ENCODE measurements around the gene GAL3ST1.
A peak's percentile ranks its signal among the peaks of the same experiment; 100 is the strongest.
"Not testable (repeated sequence)": the region's sequence is repeated elsewhere in the genome, so short reads cannot be mapped to it uniquely, and the experiment has no call there.

The GAL3ST1 gene

GRCh38 chr22:30596199-30596598, 21.7 kb upstream of the GAL3ST1 start:
- no peak for DNase-seq (ENCODE audit: low spot score)

DNA sequence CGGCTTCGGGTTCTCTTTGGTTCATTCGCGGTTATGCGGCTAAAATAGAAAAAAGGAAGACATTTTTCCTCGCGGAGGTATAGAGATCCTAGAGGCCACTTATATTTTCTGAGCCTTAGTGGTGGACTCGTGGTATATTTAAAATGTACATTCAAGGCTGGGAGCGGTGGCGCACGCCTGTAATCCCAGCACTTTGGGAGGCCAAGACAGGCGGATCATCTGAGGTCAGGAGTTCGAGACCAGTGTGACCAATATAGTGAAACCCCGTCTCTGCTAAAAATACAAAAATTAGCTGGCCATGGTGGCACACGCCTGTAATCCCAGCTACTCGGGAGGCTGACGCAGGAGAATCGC, 17.9 kb upstream of the GAL3ST1 start:
- not testable (repeated sequence) for DNase-seq (ENCODE audit: low spot score)

- peak; percentile 98 for DNase-seq (ENCODE audit: low spot score)
Observed at GRCh38 chr22:30591588-30592359, 17.3 kb upstream of the GAL3ST1 start, which contains the start of gene PES1. TSS of gene PES1 (minus strand) at chr22:30591910. CDS start at chr22:30591833, 77 bp downstream.

- DNase-seq (ENCODE audit: low spot score), result no peak
Observed at GRCh38 chr22:30591191-30591587, 16.7 kb upstream of the GAL3ST1 start.

DNA sequence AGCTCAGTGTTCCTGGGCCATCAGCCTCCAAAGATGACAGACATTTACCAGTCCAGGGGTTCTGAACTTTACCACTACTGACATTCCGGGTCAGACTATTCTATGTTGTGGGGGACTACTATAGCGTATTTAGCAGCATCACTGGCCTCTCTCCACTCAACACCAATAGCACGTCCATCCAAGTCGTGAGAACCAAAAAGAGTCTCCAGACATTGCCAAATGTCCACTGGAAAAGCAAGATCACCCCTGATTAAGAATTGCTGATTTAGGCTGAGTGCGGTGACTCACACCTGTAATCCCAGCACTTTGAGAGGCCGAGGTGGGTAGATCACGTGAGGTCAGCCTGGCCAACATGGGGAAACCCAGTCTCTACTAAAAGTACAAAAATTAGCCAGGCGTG, 11.9 kb upstream of the GAL3ST1 start:
- DNase-seq (ENCODE audit: low spot score), result no peak

DNA sequence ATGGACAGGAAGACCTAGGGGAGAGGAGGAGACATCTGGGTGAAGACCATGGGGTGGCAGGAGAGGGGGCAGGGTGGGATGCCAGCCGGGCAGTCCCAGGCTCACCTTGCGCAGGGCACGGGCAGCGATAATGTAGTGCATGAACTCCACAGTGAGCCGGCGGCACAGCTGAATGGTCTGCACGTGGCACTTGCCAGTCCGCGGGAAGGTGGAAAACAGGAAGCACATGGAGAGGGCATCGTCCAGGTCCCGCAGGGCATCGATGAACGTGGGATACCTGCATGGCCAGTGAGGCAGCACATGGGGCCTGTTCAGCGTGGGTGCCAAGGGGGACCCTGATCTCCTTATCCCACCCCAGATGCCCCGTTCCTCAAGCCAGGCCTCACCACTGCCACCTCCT, 10.0 kb upstream of the GAL3ST1 start:
- DNase-seq (ENCODE audit: low spot score), result no peak

DNA sequence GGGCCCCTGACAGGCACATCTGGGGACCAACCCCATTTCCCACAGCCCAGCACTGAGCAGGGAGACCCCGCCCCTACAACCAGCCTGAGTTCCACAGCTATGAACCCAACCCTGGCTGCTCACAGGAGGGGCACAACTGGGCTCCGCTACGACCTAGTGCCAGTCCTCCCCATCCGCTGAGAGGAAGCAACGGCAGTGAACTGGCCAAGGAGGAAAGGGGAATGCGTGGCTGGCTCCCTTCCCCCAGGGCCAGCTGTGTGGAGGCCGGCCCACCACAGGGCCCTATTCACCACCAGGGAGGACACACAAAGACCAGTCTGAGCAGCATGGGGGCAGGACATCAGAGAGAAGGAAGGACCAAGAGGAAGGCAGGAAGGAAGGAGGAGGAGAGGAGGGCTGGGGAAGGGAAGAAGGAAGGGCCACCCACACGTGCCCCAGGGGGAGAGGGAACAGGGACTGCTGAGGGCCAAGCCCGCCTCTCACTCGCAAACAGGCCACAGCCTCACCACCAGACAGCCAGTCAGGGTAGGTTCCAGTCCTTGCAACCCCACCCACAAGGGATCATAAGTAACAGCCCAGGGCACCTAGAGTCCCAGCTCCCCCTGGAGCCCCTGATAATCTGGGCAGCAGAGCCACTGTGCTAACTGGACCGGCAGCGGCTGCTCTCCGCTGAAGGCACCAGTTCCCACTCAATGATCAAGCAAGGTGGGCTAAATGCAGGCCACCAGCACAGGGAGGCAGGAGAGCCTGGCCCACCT, 8.5 kb upstream of the GAL3ST1 start:
- DNase-seq (ENCODE audit: low spot score), result no peak

DNA sequence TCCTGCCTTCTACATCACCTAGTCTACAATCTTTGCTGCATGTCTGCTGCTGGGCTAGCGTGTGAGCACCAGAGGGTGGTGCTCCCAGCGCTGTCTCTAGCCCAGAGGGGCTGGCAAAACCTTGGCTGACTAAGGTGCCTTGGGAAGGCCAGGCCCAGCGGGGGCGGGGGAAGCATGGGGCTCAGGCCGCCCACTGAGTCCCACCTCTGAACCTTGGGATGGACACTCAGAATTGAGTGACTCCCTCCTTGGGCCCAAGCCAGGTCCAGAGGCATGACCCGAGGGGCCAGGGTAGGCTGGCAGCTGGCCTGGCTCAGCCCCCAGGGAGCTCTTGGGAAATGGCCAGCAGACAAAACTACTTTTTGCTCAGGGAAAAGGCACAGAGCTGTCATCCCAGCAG, 7.6 kb upstream of the GAL3ST1 start:
- DNase-seq (ENCODE audit: low spot score), result no peak

- DNase-seq (ENCODE audit: low spot score), result no peak
Observed at GRCh38 chr22:30580896-30581295, 6.4 kb upstream of the GAL3ST1 start.

GRCh38 chr22:30578481-30578880, 4.0 kb upstream of the GAL3ST1 start:
- DNase-seq (ENCODE audit: low spot score), result no peak

GRCh38 chr22:30575859-30576258, 1.4 kb upstream of the GAL3ST1 start:
- no peak for DNase-seq (ENCODE audit: low spot score)

DNA sequence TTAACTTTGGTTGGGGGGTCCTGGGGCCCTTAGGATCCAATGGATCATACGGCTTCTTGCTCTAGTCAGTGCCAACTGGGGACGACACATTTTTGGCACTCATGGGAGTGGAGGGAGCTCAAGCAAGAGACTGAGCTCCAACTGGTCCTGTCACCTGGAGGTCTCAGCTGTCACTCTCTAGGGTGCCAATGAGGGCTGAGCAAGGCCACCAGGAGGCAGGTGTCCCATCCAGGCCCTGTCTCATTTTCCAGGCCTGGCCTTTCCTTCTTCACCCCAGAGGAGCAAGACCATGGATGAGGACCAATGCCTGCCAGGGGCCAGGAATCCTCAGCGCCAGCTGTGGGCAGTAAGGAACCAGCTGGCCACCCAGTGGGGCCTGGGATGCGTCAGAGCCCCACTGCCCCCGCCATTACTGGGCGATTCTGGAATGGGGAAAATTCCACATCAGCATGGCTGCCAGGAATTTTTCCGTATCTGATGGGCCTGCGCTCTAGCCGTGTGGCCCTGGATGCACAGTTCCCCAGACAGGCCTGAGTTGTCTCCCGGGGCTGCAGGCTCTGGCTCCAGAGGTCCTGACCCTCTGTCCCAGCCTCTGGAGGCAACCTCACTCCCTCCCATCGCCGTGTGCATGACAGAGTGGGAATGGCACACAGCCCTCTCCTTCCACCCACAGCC, 669 bp upstream of the GAL3ST1 start:
- no peak for DNase-seq (ENCODE audit: low spot score)

DNA sequence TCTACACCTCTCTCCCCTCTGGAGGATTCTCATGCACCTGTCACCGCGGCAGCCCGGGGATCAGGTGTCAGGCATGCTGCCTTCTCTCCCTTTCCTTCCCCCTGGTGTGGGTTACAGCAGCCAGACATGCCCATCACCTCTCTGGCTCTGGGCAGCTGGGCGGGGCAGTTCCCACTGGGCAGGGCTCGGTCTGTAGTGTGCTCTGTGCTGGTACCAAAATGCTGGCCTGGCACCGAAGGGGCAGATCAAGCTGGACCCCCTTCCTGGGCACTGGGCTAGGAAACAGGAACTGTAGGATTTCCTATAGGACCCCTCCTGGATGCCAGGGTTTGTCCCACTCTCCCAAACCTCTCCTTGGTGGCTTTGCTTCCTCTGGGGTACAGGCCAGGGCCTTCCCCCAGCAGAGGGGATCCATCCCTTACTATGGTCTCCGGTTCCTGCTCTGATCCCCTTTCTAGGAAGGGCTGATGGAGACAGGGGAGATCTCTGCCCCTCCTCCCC, 821 bp downstream of the GAL3ST1 start:
- no peak for DNase-seq (ENCODE audit: low spot score)

DNA sequence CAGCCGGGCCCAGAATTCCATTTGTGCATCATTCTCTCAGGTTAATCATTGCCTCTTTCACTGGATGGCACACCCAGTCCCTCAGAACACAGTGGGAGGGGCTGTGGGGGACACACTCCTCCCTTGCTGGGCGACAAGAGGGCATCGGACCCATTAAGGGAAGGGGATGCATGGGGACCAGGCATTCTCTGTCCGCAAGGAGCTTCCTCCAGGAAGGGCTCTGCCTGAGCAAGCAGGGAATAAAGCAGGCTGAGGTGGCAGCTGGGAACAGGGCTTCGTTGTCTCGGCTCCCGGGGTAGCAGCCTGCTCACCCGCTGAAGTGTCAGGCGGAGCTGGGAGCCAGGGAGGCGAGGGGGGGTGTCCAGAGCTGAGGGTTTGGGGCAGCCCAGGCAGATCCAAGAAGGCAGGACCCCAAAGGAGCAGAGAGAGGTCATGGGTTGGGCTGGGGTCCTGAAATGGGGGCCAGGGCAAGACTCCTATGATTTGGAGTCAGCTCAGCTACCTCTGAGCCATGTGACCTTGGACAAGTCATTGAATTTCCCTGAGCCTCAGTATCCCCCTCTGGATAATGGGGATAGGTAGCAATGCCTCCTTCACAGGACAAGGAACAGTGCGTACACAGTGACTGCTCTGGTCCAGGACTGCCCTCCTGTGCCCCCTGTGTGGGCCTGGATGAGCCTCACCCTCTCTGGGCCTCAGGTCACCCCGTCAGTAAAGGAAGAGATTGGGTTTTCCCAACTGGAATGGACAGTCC, 1.4 kb downstream of the GAL3ST1 start:
- DNase-seq (ENCODE audit: low spot score), result no peak

DNA sequence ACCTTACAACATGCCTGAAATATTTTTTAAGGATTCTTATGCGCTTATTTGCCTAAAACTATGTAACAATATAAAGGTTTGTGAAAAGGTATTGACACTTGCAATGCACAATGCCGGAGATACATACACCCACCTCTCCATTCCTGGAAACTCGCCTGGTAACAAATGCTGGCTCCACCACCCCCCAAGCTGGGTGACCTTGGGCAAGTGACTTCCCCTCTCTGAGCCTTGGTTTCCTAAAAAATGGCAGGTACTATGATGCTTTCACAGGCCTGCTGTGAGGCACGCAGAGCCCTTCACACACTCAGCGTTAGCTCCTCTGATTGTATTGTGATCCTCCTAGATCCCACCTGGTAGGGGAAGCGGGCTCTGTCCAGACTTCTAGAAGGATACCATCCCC, 2.3 kb downstream of the GAL3ST1 start:
- no peak for DNase-seq (ENCODE audit: low spot score)

- no peak for DNase-seq (ENCODE audit: low spot score)
Observed at GRCh38 chr22:30569674-30570202, 4.7 kb downstream of the GAL3ST1 start.

DNA sequence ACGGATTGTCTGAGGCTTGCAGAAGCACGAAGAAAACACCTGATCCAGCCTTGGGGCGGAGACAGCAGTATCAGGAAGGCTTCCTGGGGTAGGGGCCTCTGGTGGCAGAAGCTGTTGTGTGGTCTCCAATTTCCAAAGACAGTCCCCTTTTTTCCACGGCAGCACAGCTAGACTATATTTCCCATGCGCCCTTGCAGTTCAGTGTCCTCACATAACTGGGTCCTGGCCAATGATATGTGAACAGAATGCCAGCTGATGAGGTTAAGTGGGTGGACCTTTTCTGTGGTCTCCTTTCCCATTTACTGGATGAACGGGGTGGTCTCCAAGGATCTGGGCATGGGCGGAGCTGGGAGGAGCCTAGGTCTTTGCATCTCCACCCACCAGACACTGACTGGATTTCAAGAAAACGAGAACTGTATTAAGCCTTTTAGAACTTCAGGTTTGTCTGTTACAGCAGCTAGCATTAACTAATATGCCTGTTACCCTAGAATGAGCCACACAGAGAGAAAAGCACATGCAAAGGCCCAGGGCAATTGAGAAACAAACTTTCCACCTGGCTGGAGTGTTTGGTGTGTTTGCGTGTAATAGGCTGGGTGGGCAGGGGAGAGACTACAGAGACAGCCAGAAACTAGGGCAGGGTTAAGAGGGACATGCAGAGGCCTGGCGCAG, 6.2 kb downstream of the GAL3ST1 start:
- DNase-seq (ENCODE audit: low spot score), result no peak

DNA sequence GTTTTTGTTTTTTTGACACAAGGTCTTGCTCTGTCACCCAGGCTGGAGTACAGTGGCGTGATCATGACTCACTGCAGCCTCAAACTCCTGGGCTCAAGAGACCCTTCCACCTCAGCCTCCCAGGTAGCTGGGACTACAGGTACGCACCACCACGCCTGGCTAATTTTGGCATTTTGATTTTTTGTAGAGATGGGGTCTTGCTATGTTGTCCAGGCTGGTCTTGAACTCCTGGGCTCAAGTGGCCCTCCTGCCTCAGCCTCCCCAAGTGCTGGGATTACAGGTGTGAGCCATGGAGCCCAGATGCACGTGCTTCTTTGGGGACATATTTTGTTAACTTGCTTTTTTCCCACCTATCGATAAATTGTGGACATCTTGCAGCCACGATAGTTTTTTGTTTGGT, 7.2 kb downstream of the GAL3ST1 start:
- not testable (repeated sequence) for DNase-seq (ENCODE audit: low spot score)

GRCh38 chr22:30566125-30566524, 8.3 kb downstream of the GAL3ST1 start:
- no peak for DNase-seq (ENCODE audit: low spot score)

- no peak for DNase-seq (ENCODE audit: low spot score)
Observed at GRCh38 chr22:30565341-30565740, 9.1 kb downstream of the GAL3ST1 start.

- no peak for DNase-seq (ENCODE audit: low spot score)
Observed at GRCh38 chr22:30564761-30565119, 9.7 kb downstream of the GAL3ST1 start.

Measured in CD4-positive, alpha-beta T cell treated with Interleukin-2 at 100 ng/mL for 4 hours (primary cell).